KMS-11 (cell line): ENCODE results near the gene PTGER3.

Experiments used
- H2AFZ ChIP-seq: fragments of 200-600 bp; sonication (generic); 2 replicates; pipeline ENCODE4 v1.6.1; 2016; ENCODE audit warnings: antibody characterized with exemption, mixed run types, low read depth
- H3K27ac ChIP-seq: fragments of 200-600 bp; sonication (generic); 2 replicates; pipeline ENCODE4 v1.6.1; 2016; ENCODE audit warnings: mild to moderate bottlenecking, mixed run types
- H3K27me3 ChIP-seq: fragments of 200-600 bp; sonication (generic); 2 replicates; pipeline ENCODE4 v1.6.1; 2017; ENCODE audit warnings: mild to moderate bottlenecking, low read depth, mixed run types, moderate library complexity; ENCODE audit not compliant: insufficient read depth
- H3K36me3 ChIP-seq: fragments of 200-600 bp; sonication (generic); 2 replicates; pipeline ENCODE4 v1.6.1; 2017; ENCODE audit warnings: mild to moderate bottlenecking, mixed run types; ENCODE audit not compliant: insufficient read depth
- H3K4me1 ChIP-seq: fragments of 200-600 bp; sonication (generic); 2 replicates; pipeline ENCODE4 v1.6.1; 2016; ENCODE audit warnings: mild to moderate bottlenecking, low read depth, mixed run types; ENCODE audit not compliant: poor library complexity, severe bottlenecking
- H3K4me2 ChIP-seq: fragments of 200-600 bp; sonication (generic); 2 replicates; pipeline ENCODE4 v1.7.0; 2016; ENCODE audit warnings: mild to moderate bottlenecking, mixed run types
- H3K4me3 ChIP-seq: fragments of 200-600 bp; sonication (generic); IDR thresholded peaks from 2 replicates; pipeline ENCODE4 v1.6.1; 2017; ENCODE audit warnings: low read depth, low read length, mixed read lengths; ENCODE audit not compliant: insufficient read depth
- H3K79me2 ChIP-seq: fragments of 200-600 bp; sonication (generic); 2 replicates; pipeline ENCODE4 v1.6.1; 2016; ENCODE audit warnings: low read depth, mixed run types; ENCODE audit not compliant: insufficient read depth
- H3K9ac ChIP-seq: fragments of 200-600 bp; sonication (generic); 2 replicates; pipeline ENCODE4 v1.6.1; 2016; ENCODE audit warnings: mild to moderate bottlenecking, mixed run types
- H4K20me1 ChIP-seq: fragments of 200-600 bp; sonication (generic); 2 replicates; pipeline ENCODE4 v1.6.1; 2016; ENCODE audit warnings: mild to moderate bottlenecking, mixed run types; ENCODE audit not compliant: insufficient read depth
- TF ChIP-seq, protein P1 (sequence below): fragments of 200-600 bp; sonication (generic); conservative IDR thresholded peaks from 2 replicates; pipeline ENCODE4 v1.6.1; 2017; ENCODE audit warnings: low read depth, mild to moderate bottlenecking, antibody characterized with exemption, low read length, moderate library complexity, mixed read lengths

Gene PTGER3

DNA sequence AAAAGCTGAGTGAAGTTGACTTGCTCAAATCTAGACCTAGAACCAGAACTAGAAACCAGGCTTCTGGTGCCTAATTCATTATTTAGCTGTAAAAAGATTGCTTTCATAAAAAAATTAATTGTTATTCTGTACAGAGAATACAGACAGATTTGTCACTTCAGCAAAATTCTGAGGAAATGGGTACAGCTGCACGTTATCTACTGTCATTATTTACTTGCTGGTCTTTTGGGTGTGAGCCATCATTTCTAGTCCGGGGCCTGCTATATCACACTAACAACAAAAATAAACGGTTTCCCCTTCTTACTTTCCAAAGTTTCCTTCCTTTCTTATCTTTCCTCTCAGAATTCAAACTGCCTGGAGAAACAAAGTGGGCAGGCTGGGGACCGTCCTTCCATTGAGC lies 68.3 kb downstream of the PTGER3 start:
- Histone ChIP-seq H3K4me2 (no peak overlapping the region), H3K27me3 (no peaks in the 10 kb centered on the region), H3K4me1 (no peaks in the 10 kb centered on the region), H3K36me3 (no peaks in the 10 kb centered on the region), H2AFZ (no peak overlapping the region), H4K20me1 (no peaks in the 10 kb centered on the region), H3K27ac (no peak overlapping the region), H3K79me2 (no peaks in the 10 kb centered on the region), H3K4me3 (no peak overlapping the region), H3K9ac (no peak overlapping the region)
- TF ChIP-seq, protein P1, sequence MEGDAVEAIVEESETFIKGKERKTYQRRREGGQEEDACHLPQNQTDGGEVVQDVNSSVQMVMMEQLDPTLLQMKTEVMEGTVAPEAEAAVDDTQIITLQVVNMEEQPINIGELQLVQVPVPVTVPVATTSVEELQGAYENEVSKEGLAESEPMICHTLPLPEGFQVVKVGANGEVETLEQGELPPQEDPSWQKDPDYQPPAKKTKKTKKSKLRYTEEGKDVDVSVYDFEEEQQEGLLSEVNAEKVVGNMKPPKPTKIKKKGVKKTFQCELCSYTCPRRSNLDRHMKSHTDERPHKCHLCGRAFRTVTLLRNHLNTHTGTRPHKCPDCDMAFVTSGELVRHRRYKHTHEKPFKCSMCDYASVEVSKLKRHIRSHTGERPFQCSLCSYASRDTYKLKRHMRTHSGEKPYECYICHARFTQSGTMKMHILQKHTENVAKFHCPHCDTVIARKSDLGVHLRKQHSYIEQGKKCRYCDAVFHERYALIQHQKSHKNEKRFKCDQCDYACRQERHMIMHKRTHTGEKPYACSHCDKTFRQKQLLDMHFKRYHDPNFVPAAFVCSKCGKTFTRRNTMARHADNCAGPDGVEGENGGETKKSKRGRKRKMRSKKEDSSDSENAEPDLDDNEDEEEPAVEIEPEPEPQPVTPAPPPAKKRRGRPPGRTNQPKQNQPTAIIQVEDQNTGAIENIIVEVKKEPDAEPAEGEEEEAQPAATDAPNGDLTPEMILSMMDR: no peak

DNA sequence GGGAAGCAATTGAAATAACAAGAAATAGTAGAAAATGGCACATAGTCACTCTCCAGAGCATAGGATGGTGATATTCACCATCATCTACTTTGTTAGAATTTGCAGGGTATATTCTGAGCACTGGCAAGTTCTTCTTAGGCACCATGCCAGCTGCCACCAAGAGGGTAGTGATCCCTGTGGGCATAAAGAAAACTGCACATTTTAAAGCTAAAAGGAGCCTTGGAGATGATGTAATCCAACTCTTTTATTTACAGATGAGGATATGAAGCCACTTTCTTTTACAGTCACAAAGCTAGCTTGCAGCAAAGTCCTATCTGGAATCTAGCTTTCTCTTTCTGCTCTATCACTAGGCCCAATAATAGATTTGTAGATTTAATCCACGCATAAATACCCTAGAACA lies 69.0 kb downstream of the PTGER3 start:
- Histone ChIP-seq H4K20me1 (no peaks in the 10 kb centered on the region), H3K4me2 (no peak overlapping the region), H3K27me3 (no peaks in the 10 kb centered on the region), H3K4me1 (no peaks in the 10 kb centered on the region), H3K27ac (no peak overlapping the region), H3K79me2 (no peaks in the 10 kb centered on the region), H2AFZ (no peak overlapping the region), H3K36me3 (no peaks in the 10 kb centered on the region), H3K4me3 (no peak overlapping the region), H3K9ac (no peak overlapping the region)
- TF ChIP-seq, protein P1: no peak

DNA sequence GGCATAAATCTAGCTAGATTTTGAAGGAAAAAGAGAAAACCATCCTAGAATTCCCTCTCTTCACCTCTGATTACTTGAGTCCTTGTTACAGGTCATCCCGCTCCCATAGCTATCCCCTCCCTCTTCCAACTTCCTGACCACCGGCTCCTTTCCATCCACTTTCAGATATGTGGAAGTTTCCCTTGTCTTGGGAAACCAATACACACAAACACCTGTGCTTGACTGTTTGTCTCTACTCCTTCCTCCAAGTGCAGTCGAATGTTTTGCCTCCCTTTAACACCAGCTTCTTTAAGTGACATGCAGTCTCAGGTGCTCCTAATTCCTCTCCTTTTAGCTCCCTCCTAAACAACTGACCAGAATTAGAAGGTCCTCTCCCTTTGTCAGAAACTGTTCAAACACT lies 70.0 kb downstream of the PTGER3 start:
- Histone ChIP-seq H3K27ac (no peak overlapping the region), H3K4me1 (no peaks in the 10 kb centered on the region), H2AFZ (no peak overlapping the region), H3K9ac (no peak overlapping the region), H3K36me3 (no peaks in the 10 kb centered on the region), H3K4me2 (no peak overlapping the region), H4K20me1 (no peaks in the 10 kb centered on the region), H3K4me3 (no peak overlapping the region), H3K27me3 (no peaks in the 10 kb centered on the region), H3K79me2 (no peaks in the 10 kb centered on the region)
- TF ChIP-seq, protein P1: no peak

DNA sequence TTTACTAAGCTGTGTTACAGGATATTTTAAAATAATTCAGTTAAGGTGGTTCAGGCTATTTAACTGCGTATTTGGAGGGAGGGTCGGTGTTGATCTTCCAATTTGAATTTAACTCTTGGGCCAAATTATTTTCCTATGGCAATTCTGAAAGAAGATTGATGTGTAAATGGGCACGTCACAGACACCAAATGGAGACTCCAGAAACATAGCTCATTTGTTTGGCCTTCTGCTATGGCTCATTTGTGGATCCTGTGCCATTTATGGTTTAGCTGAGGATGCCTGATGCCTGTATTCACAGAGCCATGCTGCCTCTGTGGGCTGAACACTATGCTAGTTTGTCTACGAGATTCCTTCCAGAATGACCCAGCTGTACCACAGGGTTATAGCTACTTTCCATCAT lies 70.6 kb downstream of the PTGER3 start:
- H2AFZ ChIP-seq: no peak overlapping the region
- H3K4me1 ChIP-seq: no peaks in the 10 kb centered on the region
- no peaks in the 10 kb centered on the region for H3K79me2 ChIP-seq
- TF ChIP-seq, protein P1: no peak
- no peak overlapping the region for H3K9ac ChIP-seq
- no peak overlapping the region for H3K4me3 ChIP-seq
- no peak overlapping the region for H3K27ac ChIP-seq
- H4K20me1 ChIP-seq: no peaks in the 10 kb centered on the region
- H3K4me2 ChIP-seq: no peak overlapping the region
- H3K27me3 ChIP-seq: no peaks in the 10 kb centered on the region
- H3K36me3 ChIP-seq: no peaks in the 10 kb centered on the region

DNA sequence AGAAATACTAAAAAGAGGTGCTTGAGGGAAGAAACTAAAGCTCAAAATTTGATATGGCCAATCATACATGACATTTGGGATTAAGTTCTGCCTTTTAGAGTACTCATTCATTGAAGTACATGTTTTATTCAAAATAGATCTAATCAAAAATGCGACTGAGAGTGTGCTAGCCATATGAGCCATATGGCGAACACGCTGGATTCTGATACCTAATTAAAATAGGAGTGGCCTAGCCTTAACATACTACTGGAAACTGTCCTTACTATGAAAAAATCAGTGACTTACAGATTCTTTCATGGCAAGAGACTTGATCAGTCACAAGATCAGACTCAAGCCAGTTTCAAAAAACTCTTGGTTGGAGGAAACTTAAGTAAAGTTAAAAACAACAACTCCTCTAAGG lies 73.9 kb downstream of the PTGER3 start:
- Histone ChIP-seq H3K4me3 (no peak overlapping the region), H3K9ac (no peak overlapping the region), H3K27me3 (no peaks in the 10 kb centered on the region), H4K20me1 (no peaks in the 10 kb centered on the region), H3K4me1 (no peaks in the 10 kb centered on the region), H3K4me2 (no peak overlapping the region), H3K36me3 (no peaks in the 10 kb centered on the region), H3K27ac (no peak overlapping the region), H2AFZ (no peak overlapping the region), H3K79me2 (no peaks in the 10 kb centered on the region)
- TF ChIP-seq, protein P1: no peak
